Esophagus (tissue), 2 donors: ENCODE data around the gene TTN. TPM values are rescaled to one million over a fixed set of nuclear protein-coding genes. Genes with fewer than 3 reads are reported as not detected.

ENCODE experiments used
- H3K27ac ChIP-seq, 2 donors: one replicate each; pipeline ENCODE4 v1.5.1; 2013; ENCODE audit warnings: low read depth in 2 of 2, mild to moderate bottlenecking in 2 of 2, inconsistent platforms in 1 of 2, low read length in 1 of 2, moderate library complexity in 1 of 2
- H3K27me3 ChIP-seq, 2 donors: one replicate each; pipeline ENCODE4 v1.6.1; 2013; ENCODE audit warnings: low read length in 2 of 2, control low read depth in 1 of 2, mild to moderate bottlenecking in 1 of 2; ENCODE audit not compliant: insufficient read depth in 2 of 2, control insufficient read depth in 1 of 2
- H3K36me3 ChIP-seq, 2 donors: one replicate each; pipeline ENCODE4 v1.6.1; 2013; ENCODE audit warnings: low read length in 1 of 2; ENCODE audit not compliant: control insufficient read depth in 2 of 2, insufficient read depth in 2 of 2
- H3K4me1 ChIP-seq, 2 donors: one replicate each; pipeline ENCODE4 v1.6.1; 2013; ENCODE audit warnings: low read length in 1 of 2; ENCODE audit not compliant: control insufficient read depth in 2 of 2, insufficient read depth in 2 of 2
- H3K4me3 ChIP-seq, 2 donors: one replicate each; pipeline ENCODE4 v1.5.1; 2013; ENCODE audit warnings: low read length in 2 of 2, mild to moderate bottlenecking in 2 of 2, low read depth in 1 of 2, moderate library complexity in 1 of 2
- H3K9me3 ChIP-seq, 2 donors: one replicate each; pipeline ENCODE4 v1.6.1; 2013; ENCODE audit warnings: mild to moderate bottlenecking in 2 of 2, low read depth in 1 of 2, low read length in 1 of 2, moderate library complexity in 1 of 2; ENCODE audit not compliant: control insufficient read depth in 2 of 2, insufficient read depth in 1 of 2
- WGBS, 2 donors: extraction: QIAGEN DNeasy Blood & Tissue Kit; methylation state at CpG; one replicate each; pipeline ENCODE4 v1.1.7; 2013; 5-methylcytosine and 5-hydroxymethylcytosine counted together
- polyA plus RNA-seq, 2 donors: library from polyadenylated mRNA; stranded (reverse); fragments of 200-250 nt; gene quantifications; one replicate each; pipeline ENCODE4 v1.2.3, GENCODE V29; 2013
- donor health status: healthy with polysubstance abuse.
- donor health status: Bipolar disorder and iron deficiency.

TTN gene
- polyA plus RNA-seq, 2 donors, result 0.09 to 0.59 TPM

DNA sequence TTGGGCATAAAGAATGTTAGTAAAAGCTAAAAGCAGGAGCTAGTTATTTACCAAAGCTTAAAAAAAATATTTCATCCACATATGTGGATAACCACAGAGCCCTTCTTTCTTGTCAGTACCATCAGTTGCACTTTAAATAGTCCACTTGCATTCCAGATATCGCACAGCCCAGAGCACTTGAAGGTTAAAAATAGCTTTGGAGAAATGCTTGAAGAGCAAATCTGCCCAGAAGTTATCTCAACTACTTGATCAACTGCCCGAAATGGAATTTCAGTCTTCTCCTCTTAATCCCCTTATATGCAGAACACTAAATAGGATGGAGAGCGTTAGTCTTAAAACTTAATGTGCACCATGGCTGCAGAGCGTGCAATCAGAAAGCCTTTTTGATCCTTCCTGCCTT, 178.6 kb downstream of the TTN start:
- Histone ChIP-seq H3K36me3 (no peaks in the 10 kb centered on the region), H3K27ac (no peak overlapping the region), H3K27me3 (no peaks in the 10 kb centered on the region), H3K4me1 (no peaks in the 10 kb centered on the region), H3K4me3 (no peak overlapping the region), H3K9me3 (no peaks in the 10 kb centered on the region)
- WGBS, 2 donors, result 73 to 84% methylated on average over 4 of the region's 4 CpGs

DNA sequence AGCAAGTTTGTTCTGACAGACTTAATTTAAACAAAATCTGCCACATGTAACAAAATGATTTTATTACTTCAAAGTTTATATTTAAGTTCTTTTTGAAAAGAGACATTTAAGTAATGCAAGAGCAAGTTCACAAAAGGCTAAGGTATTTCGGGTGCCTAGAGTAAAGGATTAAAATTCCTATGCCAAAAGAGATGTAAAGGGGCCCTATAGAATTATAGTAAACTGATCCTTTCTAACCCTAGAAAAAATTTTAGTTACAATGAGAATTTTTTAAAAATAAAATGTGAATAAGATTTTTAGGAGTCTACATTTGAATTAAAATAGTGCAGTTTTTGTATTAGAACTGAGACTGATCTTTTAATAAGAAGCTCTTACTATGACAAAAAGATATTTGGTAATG, 179.8 kb downstream of the TTN start:
- Histone ChIP-seq H3K36me3 (no peaks in the 10 kb centered on the region), H3K9me3 (no peaks in the 10 kb centered on the region), H3K4me1 (no peaks in the 10 kb centered on the region), H3K4me3 (no peak overlapping the region), H3K27me3 (no peaks in the 10 kb centered on the region), H3K27ac (no peak overlapping the region)
- WGBS, 2 donors, result 52 to 70% methylated on average over 1 of the region's 1 CpG

DNA sequence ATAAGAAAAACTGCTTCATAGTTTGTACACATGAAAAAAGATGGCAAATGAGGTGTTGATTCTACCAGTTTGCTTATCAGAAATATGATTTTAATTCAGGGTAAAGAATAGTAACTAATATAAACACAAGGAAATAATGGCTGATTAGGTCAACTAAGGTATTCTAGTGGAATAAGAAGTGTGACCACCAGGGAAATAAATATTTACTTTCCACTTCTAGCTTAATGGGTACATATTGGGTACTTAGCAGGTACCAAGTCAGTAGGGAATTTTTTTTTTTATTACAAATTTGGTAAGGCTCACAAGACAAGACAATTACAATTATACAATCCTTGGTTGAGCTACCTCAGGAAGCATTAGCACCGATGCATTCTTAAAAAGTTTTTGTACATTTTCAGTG, 191.3 kb downstream of the TTN start:
- no peaks in the 10 kb centered on the region for H3K9me3 ChIP-seq
- H3K36me3 ChIP-seq, result no peaks in the 10 kb centered on the region
- H3K27me3 ChIP-seq, result no peaks in the 10 kb centered on the region
- no peak overlapping the region for H3K4me3 ChIP-seq
- no peaks in the 10 kb centered on the region for H3K4me1 ChIP-seq
- H3K27ac ChIP-seq, result no peak overlapping the region
- WGBS, 2 donors, result 93 to 96% methylated on average over 1 of the region's 1 CpG

DNA sequence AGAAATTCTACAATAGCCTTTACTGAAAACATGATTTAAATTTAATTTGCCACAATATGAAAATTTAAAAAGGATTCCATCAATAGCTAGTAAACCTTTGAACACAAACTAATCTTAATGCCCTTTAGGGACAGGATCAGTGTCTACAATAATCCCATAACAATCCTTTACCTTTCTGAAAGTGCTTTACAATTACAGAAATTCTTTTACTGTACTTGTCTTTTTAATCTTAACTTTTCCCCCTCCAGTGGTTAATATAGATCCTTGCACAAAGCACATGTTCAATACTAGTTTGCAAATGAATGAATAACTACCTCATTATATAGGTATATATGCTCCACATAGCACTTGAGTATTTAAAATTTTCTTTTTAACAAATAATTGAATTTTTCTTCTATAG, 204.3 kb downstream of the TTN start:
- H3K36me3 ChIP-seq, result peaks cover 0 to 4% of the 10 kb centered on the region in 2 donors

DNA sequence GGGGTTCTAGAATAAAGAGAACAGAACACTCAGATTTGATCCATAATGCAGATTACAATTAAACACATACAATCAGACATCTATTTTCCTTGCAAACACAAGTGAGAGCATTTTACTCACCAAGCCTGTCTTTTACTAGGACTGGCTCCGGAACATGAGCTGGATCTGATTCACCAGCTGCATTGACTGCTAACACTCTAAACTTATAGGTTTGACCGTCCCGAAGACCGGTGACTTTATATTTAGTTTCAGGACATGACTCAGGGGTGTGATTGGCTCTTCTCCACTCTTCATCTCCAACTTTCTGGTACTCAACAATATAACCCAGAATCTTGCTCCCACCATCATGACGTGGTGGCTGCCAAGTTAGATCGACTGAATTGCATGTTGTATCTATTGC, 214.6 kb downstream of the TTN start:
- Histone ChIP-seq H3K27me3 (no peaks in the 10 kb centered on the region), H3K4me3 (no peak overlapping the region), H3K27ac (no peak overlapping the region), H3K9me3 (no peaks in the 10 kb centered on the region), H3K36me3 (peaks cover 2 to 7% of the 10 kb centered on the region in 2 donors), H3K4me1 (no peaks in the 10 kb centered on the region)
- 91 to 96% methylated on average over 6 of the region's 6 CpGs for WGBS, 2 donors

More for the DNA sequence above, 204.3 kb downstream of the TTN start:
- H3K4me1 ChIP-seq, result no peaks in the 10 kb centered on the region
- H3K9me3 ChIP-seq, result no peaks in the 10 kb centered on the region
- no peak overlapping the region for H3K27ac ChIP-seq
- no peak overlapping the region for H3K4me3 ChIP-seq
- no peaks in the 10 kb centered on the region for H3K27me3 ChIP-seq

DNA sequence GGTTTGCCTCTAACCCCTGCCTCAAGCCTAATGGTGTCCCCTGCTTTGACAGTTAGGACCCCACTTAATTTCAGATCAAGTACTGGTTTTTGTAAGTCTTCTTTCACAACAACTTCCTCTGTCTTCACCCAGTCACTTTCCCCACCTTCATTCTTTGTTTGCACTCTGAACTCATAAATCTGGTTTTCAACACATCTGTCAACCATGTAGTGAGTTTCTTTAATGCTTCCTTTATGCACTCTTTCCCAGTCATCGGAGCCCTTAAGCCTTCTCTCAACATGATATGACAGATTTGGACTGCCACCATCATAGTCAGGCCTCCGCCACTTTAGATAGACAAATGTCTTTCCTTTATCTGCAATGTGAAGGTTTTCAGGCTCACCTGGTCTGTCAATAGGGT, 217.9 kb downstream of the TTN start:
- Histone ChIP-seq H3K9me3 (no peaks in the 10 kb centered on the region), H3K27ac (no peak overlapping the region), H3K4me1 (no peaks in the 10 kb centered on the region), H3K4me3 (no peak overlapping the region), H3K27me3 (no peaks in the 10 kb centered on the region), H3K36me3 (peaks cover 2 to 4% of the 10 kb centered on the region in 2 donors)
- 57 to 76% methylated on average over 2 of the region's 2 CpGs for WGBS, 2 donors

DNA sequence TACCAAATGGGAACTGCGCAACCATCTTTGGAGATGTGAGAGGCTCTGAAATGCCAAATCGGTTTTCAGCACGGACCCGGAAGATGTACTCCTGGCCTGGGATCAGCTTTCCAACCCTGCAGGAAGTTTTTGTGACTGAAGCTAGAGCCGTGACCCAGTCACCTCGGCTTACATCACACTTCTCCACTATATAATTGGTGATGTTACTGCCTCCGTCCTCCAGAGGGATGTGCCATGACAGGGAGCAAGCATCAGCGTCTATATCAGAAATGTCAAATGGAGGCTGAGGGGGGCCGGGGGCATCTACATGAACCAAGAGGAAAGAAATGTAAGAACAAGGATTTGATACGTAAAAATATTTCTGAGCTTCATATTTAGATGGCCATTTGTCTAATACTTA, 222.6 kb downstream of the TTN start:
- Histone ChIP-seq H3K27me3 (no peaks in the 10 kb centered on the region), H3K9me3 (no peaks in the 10 kb centered on the region), H3K4me1 (no peaks in the 10 kb centered on the region), H3K27ac (no peak overlapping the region), H3K36me3 (no peaks in the 10 kb centered on the region), H3K4me3 (no peak overlapping the region)
- WGBS, 2 donors, result 93 to 94% methylated on average over 10 of the region's 10 CpGs

DNA sequence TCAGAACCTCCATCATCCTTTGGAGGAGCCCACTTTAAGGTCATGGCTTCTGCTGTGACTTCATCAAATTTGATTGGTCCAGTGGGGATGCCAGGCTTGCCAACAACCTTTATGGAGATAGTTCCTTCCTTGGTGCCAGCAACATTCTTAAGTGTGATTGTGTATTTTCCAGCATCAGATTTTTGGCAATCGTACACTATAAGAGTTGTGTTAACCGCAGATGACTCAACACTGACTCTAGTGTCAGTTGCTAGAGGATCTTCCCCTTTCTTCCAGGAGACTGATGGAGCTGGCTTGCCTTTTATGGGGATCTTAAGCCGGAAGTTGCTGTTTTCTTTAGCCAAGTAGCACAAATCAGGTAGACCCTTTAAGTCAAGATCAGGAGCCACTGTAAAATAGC, 228.2 kb downstream of the TTN start:
- H3K27ac ChIP-seq, result no peak overlapping the region
- H3K36me3 ChIP-seq, result peaks cover 0 to 3% of the 10 kb centered on the region in 2 donors
- H3K27me3 ChIP-seq, result no peaks in the 10 kb centered on the region
- H3K9me3 ChIP-seq, result no peaks in the 10 kb centered on the region
- no peak overlapping the region for H3K4me3 ChIP-seq
- 95% methylated on average over 3 of the region's 3 CpGs for WGBS, 2 donors
- H3K4me1 ChIP-seq, result no peaks in the 10 kb centered on the region

DNA sequence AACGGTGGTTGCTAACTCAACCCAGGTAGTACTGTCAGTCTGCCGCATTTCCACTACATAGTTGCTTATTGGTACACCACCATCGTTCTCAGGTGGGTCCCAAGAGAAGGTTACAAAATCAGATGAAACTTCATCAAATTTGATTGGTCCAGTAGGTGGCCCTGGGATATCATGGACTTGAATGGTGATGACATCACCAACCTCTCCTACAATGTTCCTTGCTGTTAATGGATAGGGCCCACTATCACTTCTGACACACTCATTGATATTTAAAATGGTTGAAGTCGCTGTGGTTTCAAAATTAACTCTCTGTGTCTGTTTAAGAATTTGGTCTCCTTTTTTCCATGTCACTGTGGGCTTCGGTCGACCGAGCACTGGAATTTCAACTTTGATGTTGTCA, 232.4 kb downstream of the TTN start:
- no peak overlapping the region for H3K4me3 ChIP-seq
- no peaks in the 10 kb centered on the region for H3K4me1 ChIP-seq
- H3K27me3 ChIP-seq, result no peaks in the 10 kb centered on the region
- H3K36me3 ChIP-seq, result peaks cover 0 to 3% of the 10 kb centered on the region in 2 donors
- WGBS, 2 donors, result 94 to 97% methylated on average over 7 of the region's 7 CpGs
- no peak overlapping the region for H3K27ac ChIP-seq
- H3K9me3 ChIP-seq, result no peaks in the 10 kb centered on the region

DNA sequence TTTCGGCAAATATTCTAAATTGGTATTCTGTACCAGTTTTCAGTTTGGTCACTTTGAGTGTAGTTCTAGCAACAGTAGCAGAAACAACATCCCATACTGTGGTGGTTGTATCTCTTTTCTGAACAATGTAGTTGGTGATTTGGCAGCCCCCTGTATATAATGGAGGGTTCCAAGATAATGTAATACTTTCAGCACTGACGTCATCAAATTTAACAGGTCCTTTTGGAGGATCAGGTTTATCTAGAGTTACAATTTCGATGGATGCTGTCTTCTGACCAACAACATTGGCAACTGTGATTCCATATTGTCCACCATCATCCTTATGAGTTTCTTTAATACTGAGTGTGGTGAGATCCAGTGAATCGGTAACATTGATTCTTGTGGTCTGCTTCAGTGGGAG, 239.0 kb downstream of the TTN start:
- H3K27me3 ChIP-seq, result no peaks in the 10 kb centered on the region
- H3K36me3 ChIP-seq, result no peaks in the 10 kb centered on the region
- H3K4me1 ChIP-seq, result no peaks in the 10 kb centered on the region
- 96% methylated on average over 4 of the region's 4 CpGs for WGBS, 2 donors
- H3K4me3 ChIP-seq, result no peak overlapping the region
- no peak overlapping the region for H3K27ac ChIP-seq
- H3K9me3 ChIP-seq, result peaks cover 0 to 2% of the 10 kb centered on the region in 2 donors
